Measurements from ENCODE around the gene PKD1. TPM values are rescaled to one million over a fixed set of nuclear protein-coding genes. Genes with fewer than 3 reads are reported as not detected.

The PKD1 gene
- polyA plus RNA-seq, 1 donor from 2014 or later, result 176 TPM

DNA sequence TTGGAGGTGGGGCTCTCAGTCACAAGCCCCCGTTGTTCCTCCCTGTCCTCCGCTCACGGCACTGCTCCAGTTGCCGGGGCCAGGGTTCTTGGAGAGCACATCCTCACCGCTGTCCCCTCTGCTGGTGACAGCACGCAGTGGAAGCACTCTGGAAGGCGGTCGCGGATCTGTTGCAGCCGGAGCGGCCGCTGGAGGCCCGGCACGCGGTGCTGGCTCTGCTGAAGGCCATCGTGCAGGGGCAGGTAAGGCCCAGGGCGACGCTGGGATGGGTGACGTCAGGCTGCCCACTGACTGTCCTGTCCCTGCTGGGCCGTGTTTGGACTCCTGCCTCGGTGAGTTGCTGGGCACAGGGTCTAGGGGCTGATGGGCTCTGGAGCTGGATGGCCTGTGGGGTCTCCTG is 82.5 kb downstream of the PKD1 start:
- Histone ChIP-seq H3K36me3 (ENCODE audit: insufficient read depth, low read length) (no peaks in the 10 kb centered on the region), H3K9me3 (ENCODE audit: low read length) (no peaks in the 10 kb centered on the region), H3K79me2 (replicated peaks; ENCODE audit: insufficient read depth, low read length) (peaks cover 9% of the 10 kb centered on the region), H3K9ac (ENCODE audit: low read length) (no peak overlapping the region), H2AFZ (ENCODE audit: low read depth, low read length) (no peak overlapping the region), H3K9me2 (ENCODE audit: insufficient read depth, low read length) (no peaks in the 10 kb centered on the region), H4K20me1 (ENCODE audit: insufficient read depth) (no peaks in the 10 kb centered on the region), H3K27ac (ENCODE audit: low read length) (no peak overlapping the region), H3K27me3 (ENCODE audit: insufficient read depth, low read depth, low read length) (no peaks in the 10 kb centered on the region), H3F3A (ENCODE audit: insufficient read depth, low read length, poor library complexity, severe bottlenecking) (no peaks in the 10 kb centered on the region), H3K4me3 (ENCODE audit: low read length) (no peak overlapping the region), H3K4me2 (ENCODE audit: low read length) (no peak overlapping the region)
- no peak for TF ChIP-seq MXI1 (conservative IDR thresholded peaks at IDR 0.05; ENCODE audit: poor library complexity, severe bottlenecking)
- TF ChIP-seq RAD21 (conservative IDR thresholded peaks at IDR 0.05), result no peak
- no peak for TF ChIP-seq EZH2 (IDR thresholded peaks at IDR 0.05; ENCODE audit: borderline replicate concordance, insufficient read depth, low read length, poor library complexity, severe bottlenecking)
- TF ChIP-seq REST (IDR thresholded peaks at IDR 0.05; ENCODE audit: borderline replicate concordance), result no peak
- no peak for TF ChIP-seq POLR2AphosphoS5 (IDR thresholded peaks at IDR 0.05)
- TF ChIP-seq TAF1 (IDR thresholded peaks at IDR 0.05; ENCODE audit: low read depth), result no peak

DNA sequence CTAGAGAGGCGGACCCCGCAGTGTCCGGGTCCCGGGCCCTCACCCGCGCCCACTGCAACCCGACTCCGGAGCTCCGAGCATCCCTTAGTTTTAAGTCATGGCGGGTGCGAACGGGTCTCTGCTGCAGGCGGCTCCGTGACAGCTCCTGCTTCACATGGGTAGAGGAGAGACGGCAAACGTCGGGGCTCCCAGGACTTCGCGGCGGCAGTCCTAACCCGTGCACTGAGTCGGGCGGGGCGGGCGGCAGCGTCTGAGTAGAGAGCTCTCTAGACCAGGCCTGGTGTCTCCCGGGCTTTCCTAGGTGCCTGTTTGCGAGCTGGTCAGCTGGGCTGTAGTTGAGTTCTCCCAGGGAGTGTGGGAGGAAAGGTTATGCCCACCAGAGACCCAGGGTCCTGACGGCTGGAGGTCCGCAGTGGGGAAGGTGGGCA is 87.6 kb downstream of the PKD1 start:
- H3K27ac ChIP-seq (ENCODE audit: low read length), result peak overlapping the region; percentile 30
- peak overlapping the region; percentile 95 for H3K4me3 ChIP-seq (ENCODE audit: low read length)
- H3K79me2 ChIP-seq (replicated peaks; ENCODE audit: insufficient read depth, low read length), result peaks cover 10% of the 10 kb centered on the region
- no peaks in the 10 kb centered on the region for H3K9me2 ChIP-seq (ENCODE audit: insufficient read depth, low read length)
- no peaks in the 10 kb centered on the region for H4K20me1 ChIP-seq (ENCODE audit: insufficient read depth)
- H3K9me3 ChIP-seq (ENCODE audit: low read length), result no peaks in the 10 kb centered on the region
- H3K9ac ChIP-seq (ENCODE audit: low read length), result peak overlapping the region; percentile 75
- no peaks in the 10 kb centered on the region for H3F3A ChIP-seq (ENCODE audit: insufficient read depth, low read length, poor library complexity, severe bottlenecking)
- no peak for TF ChIP-seq EP300 (conservative IDR thresholded peaks at IDR 0.05; ENCODE audit: poor library complexity, severe bottlenecking)
- peak; percentile 10 for TF ChIP-seq SMC3 (conservative IDR thresholded peaks at IDR 0.05; ENCODE audit: poor library complexity)
- peak overlapping the region; percentile 86 for H3K4me2 ChIP-seq (ENCODE audit: low read length)
- H3K36me3 ChIP-seq (ENCODE audit: insufficient read depth, low read length), result no peaks in the 10 kb centered on the region
- peak overlapping the region; percentile 27 for H2AFZ ChIP-seq (ENCODE audit: low read depth, low read length)
- H3K27me3 ChIP-seq (ENCODE audit: insufficient read depth, low read depth, low read length), result no peaks in the 10 kb centered on the region

GRCh38 chr16:2047330-2048115 is 88.2 kb downstream of the PKD1 start, which contains the start of the genes NTHL1 and TSC2:
Gene NTHL1 (minus strand): TSS chr16:2047834. CDS start chr16:2047823, 11 bp downstream.
Gene TSC2 (plus strand): TSS chr16:2047985. CDS start chr16:2048616, 631 bp downstream.
- Histone ChIP-seq H3K79me2 (replicated peaks; ENCODE audit: insufficient read depth, low read length) (peaks cover 10% of the 10 kb centered on the region), H3K9me3 (ENCODE audit: low read length) (no peaks in the 10 kb centered on the region), H3K9ac (ENCODE audit: low read length) (peak within 1 kb of the TSS; percentile 75), H3K4me3 (ENCODE audit: low read length) (peak within 1 kb of the TSS; percentile 95), H3K4me2 (ENCODE audit: low read length) (peak within 1 kb of the TSS; percentile 86), H3K9me2 (ENCODE audit: insufficient read depth, low read length) (no peaks in the 10 kb centered on the region), H3K27me3 (ENCODE audit: insufficient read depth, low read depth, low read length) (no peaks in the 10 kb centered on the region), H3F3A (ENCODE audit: insufficient read depth, low read length, poor library complexity, severe bottlenecking) (no peaks in the 10 kb centered on the region), H3K27ac (ENCODE audit: low read length) (peak within 1 kb of the TSS; percentile 30), H4K20me1 (ENCODE audit: insufficient read depth) (no peaks in the 10 kb centered on the region), H2AFZ (ENCODE audit: low read depth, low read length) (peak within 1 kb of the TSS; percentile 60), H3K36me3 (ENCODE audit: insufficient read depth, low read length) (no peaks in the 10 kb centered on the region)
- TF ChIP-seq SMC3 (conservative IDR thresholded peaks at IDR 0.05; ENCODE audit: poor library complexity) (peak; percentile 60), POLR2AphosphoS5 (IDR thresholded peaks at IDR 0.05) (peak; percentile 76), MXI1 (conservative IDR thresholded peaks at IDR 0.05; ENCODE audit: poor library complexity, severe bottlenecking) (peak; percentile 95), RAD21 (conservative IDR thresholded peaks at IDR 0.05) (peak; percentile 49), EZH2 (IDR thresholded peaks at IDR 0.05; ENCODE audit: borderline replicate concordance, insufficient read depth, low read length, poor library complexity, severe bottlenecking) (no peak), TAF1 (IDR thresholded peaks at IDR 0.05; ENCODE audit: low read depth) (peak; percentile 44), REST (IDR thresholded peaks at IDR 0.05; ENCODE audit: borderline replicate concordance) (no peak), EP300 (conservative IDR thresholded peaks at IDR 0.05; ENCODE audit: poor library complexity, severe bottlenecking) (peak; percentile 20)
- TF ChIP-seq, protein P1, sequence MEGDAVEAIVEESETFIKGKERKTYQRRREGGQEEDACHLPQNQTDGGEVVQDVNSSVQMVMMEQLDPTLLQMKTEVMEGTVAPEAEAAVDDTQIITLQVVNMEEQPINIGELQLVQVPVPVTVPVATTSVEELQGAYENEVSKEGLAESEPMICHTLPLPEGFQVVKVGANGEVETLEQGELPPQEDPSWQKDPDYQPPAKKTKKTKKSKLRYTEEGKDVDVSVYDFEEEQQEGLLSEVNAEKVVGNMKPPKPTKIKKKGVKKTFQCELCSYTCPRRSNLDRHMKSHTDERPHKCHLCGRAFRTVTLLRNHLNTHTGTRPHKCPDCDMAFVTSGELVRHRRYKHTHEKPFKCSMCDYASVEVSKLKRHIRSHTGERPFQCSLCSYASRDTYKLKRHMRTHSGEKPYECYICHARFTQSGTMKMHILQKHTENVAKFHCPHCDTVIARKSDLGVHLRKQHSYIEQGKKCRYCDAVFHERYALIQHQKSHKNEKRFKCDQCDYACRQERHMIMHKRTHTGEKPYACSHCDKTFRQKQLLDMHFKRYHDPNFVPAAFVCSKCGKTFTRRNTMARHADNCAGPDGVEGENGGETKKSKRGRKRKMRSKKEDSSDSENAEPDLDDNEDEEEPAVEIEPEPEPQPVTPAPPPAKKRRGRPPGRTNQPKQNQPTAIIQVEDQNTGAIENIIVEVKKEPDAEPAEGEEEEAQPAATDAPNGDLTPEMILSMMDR (IDR thresholded peaks at IDR 0.05; ENCODE audit: poor library complexity, severe bottlenecking), result peak; percentile 74

Data from neural cell (in vitro differentiated cells).